Stimulated activated naive B cell treated with anti-CD40 and anti-IgM and Interleukin-4, amounts not matched to agents 10 μg/mL and 1 μg/mL and 100 μg/mL, for 72 hours (primary cell): Measurements from ENCODE around the gene RPS28.
"Not testable (repeated sequence)": the region's sequence is repeated elsewhere in the genome, so short reads cannot be mapped to it uniquely, and the experiment has no call there.

Experiments used
- ATAC-seq, 2 donors: fragments of 150-1000 bp; cut with Tn5 transposase; replicated peaks; 2 replicates each; pipeline ENCODE4 v1.10.0; 2021; ENCODE audit warnings: moderate library complexity in 1 of 2
- DNase-seq: peaks from one replicate; pipeline ENCODE4 v3.0.0; 2021
- H3K27ac Mint-ChIP-seq: one replicate; pipeline ENCODE4 v1.8.0; 2022; ENCODE audit warnings: mild to moderate bottlenecking, mixed read lengths
- H3K27me3 Mint-ChIP-seq, 2 donors: one replicate each; pipeline ENCODE4 v1.8.0; 2022; ENCODE audit warnings: mixed read lengths in 2 of 2
- H3K36me3 Mint-ChIP-seq, 2 donors: one replicate each; pipeline ENCODE4 v1.8.0; 2022; ENCODE audit warnings: mixed read lengths in 2 of 2, mild to moderate bottlenecking in 1 of 2
- H3K4me1 Mint-ChIP-seq, 2 donors: one replicate each; pipeline ENCODE4 v1.8.0; 2022; ENCODE audit warnings: mixed read lengths in 2 of 2, mild to moderate bottlenecking in 1 of 2
- H3K4me3 Mint-ChIP-seq, 2 donors: one replicate each; pipeline ENCODE4 v1.8.0; 2022; ENCODE audit warnings: mild to moderate bottlenecking in 2 of 2, mixed read lengths in 2 of 2, moderate library complexity in 1 of 2
- H3K9me3 Mint-ChIP-seq, 2 donors: one replicate each; pipeline ENCODE4 v1.8.0; 2022; ENCODE audit warnings: mixed read lengths in 2 of 2, mild to moderate bottlenecking in 1 of 2

The RPS28 gene

DNA sequence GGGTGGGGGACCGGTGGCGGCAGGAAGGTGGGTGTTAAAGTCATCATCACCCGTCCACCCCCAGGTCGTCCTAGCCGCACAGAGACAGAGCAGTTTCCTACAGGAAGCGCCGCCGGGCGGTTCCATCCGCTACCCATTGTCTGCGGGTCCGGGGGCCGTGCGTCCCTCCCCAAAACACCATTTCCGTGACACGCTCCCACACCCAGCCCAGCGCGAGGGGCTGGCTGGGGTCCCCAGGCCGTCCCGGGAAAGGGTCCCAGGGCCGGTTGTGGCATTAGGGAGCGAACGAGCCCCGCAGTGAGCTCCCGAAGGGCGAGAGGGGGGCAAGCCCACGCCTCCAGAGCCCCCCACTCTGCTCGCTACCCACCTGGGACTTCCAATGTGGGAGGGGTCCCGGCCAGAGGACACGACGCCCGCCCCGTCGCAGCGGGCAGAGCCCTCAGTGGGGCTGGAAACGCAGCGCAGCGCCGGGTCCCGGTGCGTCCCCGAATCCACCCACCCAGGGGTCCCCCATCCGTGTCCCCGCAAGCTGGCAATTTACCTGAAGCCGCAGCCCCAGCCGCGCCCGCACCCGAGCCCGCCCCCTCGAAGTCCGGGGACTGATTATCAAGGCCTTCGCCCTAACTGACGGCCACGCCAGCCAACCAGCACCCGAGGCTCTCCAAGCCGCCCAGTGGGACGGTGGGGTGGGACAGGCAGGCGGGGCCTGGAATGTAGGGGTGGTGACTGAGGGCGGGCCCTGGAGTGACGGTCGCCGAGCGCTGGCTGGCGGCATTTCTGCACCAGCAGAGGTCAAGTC is 21.6 kb downstream of the RPS28 start, which contains the start of gene KANK3:
Gene KANK3, minus strand, starts transcription at position 579 of the 799 bp plus-strand sequence. CDS start 5,434 bp downstream, outside the sequence.
- peaks cover 10 to 24% of the 10 kb centered on the region in 2 donors for H3K4me1 Mint-ChIP-seq
- ATAC-seq, result peak; percentile 100
- DNase-seq, result peak; percentile 88
- H3K9me3 Mint-ChIP-seq, result no peaks in the 10 kb centered on the region
- no peaks in the 10 kb centered on the region for H3K36me3 Mint-ChIP-seq
- peaks cover 25 to 61% of the 10 kb centered on the region in 2 donors for H3K27me3 Mint-ChIP-seq
- peak within 1 kb of the TSS; percentile 31 for H3K27ac Mint-ChIP-seq
- H3K4me3 Mint-ChIP-seq, result peak within 1 kb of the TSS; percentile 77 to 84

GRCh38 chr19:8343483-8343844 is 22.2 kb downstream of the RPS28 start:
- peaks cover 20 to 55% of the 10 kb centered on the region in 2 donors for H3K27me3 Mint-ChIP-seq

DNA sequence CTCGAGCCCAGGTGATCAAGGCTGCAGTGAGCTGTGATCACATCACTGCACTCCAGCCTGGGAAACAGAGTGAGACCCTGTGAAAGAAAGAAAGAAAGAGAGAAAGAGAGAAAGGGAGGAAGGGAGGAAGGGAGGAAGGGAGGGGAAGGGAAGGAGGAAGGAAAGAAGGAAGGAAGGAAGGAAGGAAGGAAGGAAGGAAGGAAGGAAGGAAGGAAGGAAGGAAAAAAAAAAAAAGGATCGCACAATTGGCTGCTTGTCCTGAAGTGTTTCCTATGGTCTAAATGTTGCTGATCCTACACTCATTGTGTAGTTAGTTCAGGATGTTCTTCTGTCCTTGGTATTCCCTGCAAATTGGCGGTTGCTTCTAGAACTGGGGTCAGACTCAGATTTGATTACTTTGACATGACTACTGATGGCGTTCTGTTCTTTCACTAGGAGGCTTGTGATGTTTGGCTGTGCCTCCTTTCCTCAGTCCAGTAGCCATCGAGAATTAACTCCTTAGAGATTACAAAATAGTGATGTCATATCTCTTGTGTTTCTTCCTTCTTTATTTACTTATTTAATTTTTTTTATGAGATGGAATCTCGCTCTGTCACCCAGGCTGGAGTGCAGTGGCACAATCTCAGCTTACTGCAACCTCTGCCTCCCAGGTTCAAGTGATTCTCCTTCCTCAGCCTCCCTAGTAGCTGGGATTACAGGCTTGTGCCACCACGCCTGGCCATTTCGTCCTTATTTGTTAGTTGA is 28.5 kb downstream of the RPS28 start:
- not testable (repeated sequence) for H3K27ac Mint-ChIP-seq

More at GRCh38 chr19:8343483-8343844, 22.2 kb downstream of the RPS28 start:
- no peaks in the 10 kb centered on the region for H3K36me3 Mint-ChIP-seq
- DNase-seq (no peak), ATAC-seq (no peak)
- no peaks in the 10 kb centered on the region for H3K9me3 Mint-ChIP-seq
- H3K4me3 Mint-ChIP-seq, result peak overlapping the region; percentile 77 to 84
- H3K27ac Mint-ChIP-seq, result peak overlapping the region; percentile 31
- peaks cover 10 to 24% of the 10 kb centered on the region in 2 donors for H3K4me1 Mint-ChIP-seq

GRCh38 chr19:8352134-8352827 is 31.0 kb downstream of the RPS28 start:
- ATAC-seq, result no peak
- peaks cover 21 to 40% of the 10 kb centered on the region in 2 donors for H3K27me3 Mint-ChIP-seq
- no peak overlapping the region for H3K4me3 Mint-ChIP-seq
- peaks cover 0 to 4% of the 10 kb centered on the region in 2 donors for H3K9me3 Mint-ChIP-seq
- no peak for DNase-seq
- H3K36me3 Mint-ChIP-seq, result no peaks in the 10 kb centered on the region
- peaks cover 5 to 6% of the 10 kb centered on the region in 2 donors for H3K4me1 Mint-ChIP-seq
- H3K27ac Mint-ChIP-seq, result no peak overlapping the region

More for the DNA sequence above, 28.5 kb downstream of the RPS28 start:
- not testable (repeated sequence) for H3K9me3 Mint-ChIP-seq, H3K4me1 Mint-ChIP-seq, H3K4me3 Mint-ChIP-seq, ATAC-seq, H3K36me3 Mint-ChIP-seq, DNase-seq
- peaks cover 25 to 36% of the 10 kb centered on the region in 2 donors for H3K27me3 Mint-ChIP-seq

- DNase-seq, ATAC-seq, H3K4me1 Mint-ChIP-seq, H3K4me3 Mint-ChIP-seq, H3K27ac Mint-ChIP-seq, H3K36me3 Mint-ChIP-seq, H3K9me3 Mint-ChIP-seq: not testable (repeated sequence)
- H3K27me3 Mint-ChIP-seq, result peaks cover 21 to 40% of the 10 kb centered on the region in 2 donors
Measured at GRCh38 chr19:8352845-8353244, 31.5 kb downstream of the RPS28 start.

DNA sequence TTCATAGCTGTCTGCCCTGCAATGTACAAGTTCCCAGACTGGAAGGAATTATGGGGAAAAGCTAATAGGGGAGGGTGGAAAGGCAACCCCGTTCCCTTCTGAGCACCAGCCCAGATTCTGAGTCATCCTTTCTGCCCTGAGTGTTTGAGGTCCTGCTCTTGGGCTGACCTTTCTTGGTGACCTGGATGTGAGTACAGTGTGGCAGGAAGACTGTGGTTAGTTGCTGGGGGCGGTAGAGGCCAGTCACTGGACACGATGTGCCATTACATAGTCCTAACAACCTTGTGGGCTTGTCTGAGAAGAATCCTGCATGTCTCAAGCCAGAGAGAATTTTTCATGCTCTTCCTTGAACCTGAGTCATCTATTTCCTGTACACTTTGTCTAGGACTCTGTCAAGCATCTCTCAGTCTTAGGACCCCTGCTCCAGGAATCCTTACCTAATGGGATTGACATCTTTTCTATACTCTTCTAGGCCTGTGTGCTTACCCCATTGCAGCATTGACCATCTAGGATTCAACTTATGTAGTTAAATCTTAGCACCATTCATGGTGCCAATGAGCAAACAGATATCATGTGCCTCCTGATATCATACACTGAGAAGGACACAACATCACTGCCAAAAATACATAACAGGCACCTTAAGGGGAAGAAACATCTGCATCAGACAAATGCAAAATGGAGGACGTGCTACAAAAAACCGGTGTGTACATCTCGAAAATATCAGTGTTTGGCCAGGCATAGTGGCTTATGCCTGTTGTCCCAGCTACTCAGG is 34.5 kb downstream of the RPS28 start:
- Mint-ChIP-seq H3K4me1 (peaks cover 5 to 6% of the 10 kb centered on the region in 2 donors), H3K4me3 (no peak overlapping the region), H3K9me3 (peaks cover 0 to 4% of the 10 kb centered on the region in 2 donors), H3K27ac (no peak overlapping the region), H3K27me3 (peaks cover 18 to 35% of the 10 kb centered on the region in 2 donors), H3K36me3 (no peaks in the 10 kb centered on the region)
- DNase-seq, result no peak
- ATAC-seq, result peak; percentile 33 to 52

DNA sequence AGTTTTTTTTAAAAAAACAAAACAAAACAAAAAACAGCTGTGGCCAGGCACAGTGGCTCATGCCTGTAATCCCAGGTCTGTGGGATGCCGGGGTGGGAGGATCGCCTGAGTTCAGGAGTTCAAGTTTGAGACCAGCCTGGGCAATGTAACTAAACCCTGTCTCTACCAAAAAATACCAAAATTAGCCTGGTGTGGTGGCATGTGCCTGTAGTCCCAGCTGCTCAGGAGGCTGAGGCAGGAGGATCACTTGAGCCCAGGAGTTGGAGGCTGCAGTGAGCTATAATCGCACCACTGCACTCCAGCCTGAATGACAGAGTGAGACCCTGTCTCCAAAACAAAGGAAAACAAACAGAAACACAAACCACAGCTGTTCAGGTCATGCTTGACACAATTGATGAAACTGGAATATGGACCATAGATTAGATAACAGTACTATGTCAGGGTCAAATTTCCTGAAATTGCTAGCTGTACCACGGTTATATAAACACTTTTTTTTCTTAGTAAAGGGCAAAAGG is 35.8 kb downstream of the RPS28 start:
- Mint-ChIP-seq H3K4me1 (peaks cover 3 to 6% of the 10 kb centered on the region in 2 donors), H3K4me3 (no peak overlapping the region), H3K27ac (no peak overlapping the region), H3K9me3 (peaks cover 0 to 4% of the 10 kb centered on the region in 2 donors), H3K36me3 (no peaks in the 10 kb centered on the region), H3K27me3 (peaks cover 12 to 29% of the 10 kb centered on the region in 2 donors)
- no peak for DNase-seq
- ATAC-seq, result no peak

DNA sequence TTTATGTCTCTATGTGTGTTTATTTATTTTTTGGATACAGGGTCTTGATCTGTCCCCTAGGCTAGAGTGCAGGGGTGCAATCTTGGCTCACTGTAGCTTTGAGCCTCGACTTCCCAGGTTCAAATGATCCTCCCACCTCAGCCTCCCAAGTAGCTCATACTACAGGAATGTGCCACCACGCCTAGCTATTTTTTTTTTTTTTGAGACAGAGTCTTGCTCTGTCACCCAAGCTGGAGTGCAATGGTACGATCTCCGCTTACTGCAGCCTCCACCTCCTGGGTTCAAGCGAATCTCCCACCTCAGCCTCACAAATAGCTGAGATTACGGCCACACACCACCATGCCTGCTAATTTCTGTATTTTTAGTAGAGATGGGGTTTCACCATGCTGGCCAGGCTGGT is 37.7 kb downstream of the RPS28 start:
- H3K27ac Mint-ChIP-seq, result no peak overlapping the region

DNA sequence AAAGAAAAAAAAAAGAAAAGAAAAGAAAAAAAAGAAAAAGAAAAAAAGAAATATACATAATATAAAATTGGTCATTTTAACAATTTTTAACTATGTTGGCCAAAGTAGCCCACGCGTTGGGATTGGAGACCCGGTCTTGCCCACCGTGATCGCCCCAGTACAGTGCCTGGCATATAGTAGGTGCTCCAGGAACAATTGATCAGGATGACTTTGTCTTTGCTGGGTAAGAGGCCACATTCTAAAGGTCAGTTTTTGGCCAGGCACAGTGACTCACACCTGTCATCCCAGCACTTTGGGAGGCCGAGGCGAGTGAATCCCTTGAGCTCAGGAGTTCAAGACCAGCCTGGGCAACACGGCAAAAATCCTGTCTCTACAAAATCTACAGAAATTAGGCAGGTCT is 38.9 kb downstream of the RPS28 start:
- Mint-ChIP-seq H3K36me3 (no peaks in the 10 kb centered on the region), H3K4me3 (no peak overlapping the region), H3K27ac (no peak overlapping the region), H3K27me3 (peaks cover 17 to 40% of the 10 kb centered on the region in 2 donors), H3K4me1 (peaks cover 8 to 17% of the 10 kb centered on the region in 2 donors), H3K9me3 (peaks cover 0 to 4% of the 10 kb centered on the region in 2 donors)
- DNase-seq (no peak), ATAC-seq (no peak)

More for the DNA sequence above, 37.7 kb downstream of the RPS28 start:
- ATAC-seq (no peak), DNase-seq (no peak)
- Mint-ChIP-seq H3K4me1 (peaks cover 5 to 12% of the 10 kb centered on the region in 2 donors), H3K9me3 (peaks cover 0 to 4% of the 10 kb centered on the region in 2 donors), H3K4me3 (no peak overlapping the region), H3K36me3 (no peaks in the 10 kb centered on the region), H3K27me3 (peaks cover 15 to 38% of the 10 kb centered on the region in 2 donors)

DNA sequence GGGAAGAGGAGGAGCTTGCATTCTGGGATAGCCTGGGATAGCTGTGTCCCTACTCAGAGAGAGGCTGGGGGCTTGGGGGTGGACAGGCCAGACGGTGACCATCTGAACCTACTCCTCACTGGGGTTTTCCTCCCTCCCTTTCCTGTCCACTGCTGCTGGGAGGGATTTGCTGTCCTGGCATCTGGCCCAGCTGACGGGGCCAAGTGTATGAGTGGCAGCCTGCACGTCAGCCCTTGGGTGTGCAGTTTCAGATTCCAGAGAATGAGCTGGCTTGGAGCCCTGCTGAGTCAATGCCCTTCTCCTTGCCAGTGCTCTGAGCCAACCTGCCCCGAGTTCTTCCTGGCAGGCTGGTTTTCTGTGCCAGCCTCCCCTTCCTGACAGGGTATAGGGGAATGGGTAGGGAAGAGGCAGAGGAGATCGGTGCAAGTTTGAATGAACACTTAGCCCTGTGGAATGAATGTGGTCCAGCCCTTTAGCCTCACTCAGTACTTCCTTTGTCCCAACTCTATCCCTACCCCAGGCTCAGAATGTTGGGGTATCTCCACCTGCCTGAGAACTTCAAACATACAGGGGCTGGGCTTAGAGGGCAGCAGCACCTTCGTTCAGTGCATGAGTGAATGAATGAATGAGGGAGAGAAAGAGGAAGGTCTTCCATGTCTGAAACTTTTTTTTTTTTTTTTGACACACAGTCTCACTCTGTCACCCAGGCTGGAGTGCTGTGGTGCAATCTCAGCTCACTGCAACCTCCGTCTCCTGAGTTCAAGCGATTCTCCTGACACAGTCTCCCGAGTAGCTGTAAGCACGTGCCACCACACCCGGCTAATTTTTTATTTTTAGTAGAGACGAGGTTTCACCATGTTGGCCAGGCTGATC is 40.9 kb downstream of the RPS28 start:
- Mint-ChIP-seq H3K27ac (no peak overlapping the region), H3K27me3 (peaks cover 33 to 48% of the 10 kb centered on the region in 2 donors), H3K4me1 (peaks cover 11 to 19% of the 10 kb centered on the region in 2 donors), H3K9me3 (no peaks in the 10 kb centered on the region), H3K4me3 (no peak overlapping the region), H3K36me3 (no peaks in the 10 kb centered on the region)
- DNase-seq (no peak), ATAC-seq (peak; percentile 27 to 33)

GRCh38 chr19:8363803-8364771 is 42.8 kb downstream of the RPS28 start, which contains the start of gene ANGPTL4:
TSS of gene ANGPTL4 (plus strand) at chr19:8364155. CDS start at chr19:8364322, 167 bp downstream.
- Mint-ChIP-seq H3K27me3 (peaks cover 44 to 67% of the 10 kb centered on the region in 2 donors), H3K36me3 (peaks cover 0 to 7% of the 10 kb centered on the region in 2 donors), H3K4me1 (peaks cover 16 to 26% of the 10 kb centered on the region in 2 donors), H3K9me3 (no peaks in the 10 kb centered on the region), H3K27ac (peak within 1 kb of the TSS; percentile 47), H3K4me3 (peak within 1 kb of the TSS; percentile 76 to 80)
- DNase-seq, result no peak
- ATAC-seq, result peak; percentile 75 to 76
